ENCODE results near the gene SNED1.

The SNED1 gene

DNA sequence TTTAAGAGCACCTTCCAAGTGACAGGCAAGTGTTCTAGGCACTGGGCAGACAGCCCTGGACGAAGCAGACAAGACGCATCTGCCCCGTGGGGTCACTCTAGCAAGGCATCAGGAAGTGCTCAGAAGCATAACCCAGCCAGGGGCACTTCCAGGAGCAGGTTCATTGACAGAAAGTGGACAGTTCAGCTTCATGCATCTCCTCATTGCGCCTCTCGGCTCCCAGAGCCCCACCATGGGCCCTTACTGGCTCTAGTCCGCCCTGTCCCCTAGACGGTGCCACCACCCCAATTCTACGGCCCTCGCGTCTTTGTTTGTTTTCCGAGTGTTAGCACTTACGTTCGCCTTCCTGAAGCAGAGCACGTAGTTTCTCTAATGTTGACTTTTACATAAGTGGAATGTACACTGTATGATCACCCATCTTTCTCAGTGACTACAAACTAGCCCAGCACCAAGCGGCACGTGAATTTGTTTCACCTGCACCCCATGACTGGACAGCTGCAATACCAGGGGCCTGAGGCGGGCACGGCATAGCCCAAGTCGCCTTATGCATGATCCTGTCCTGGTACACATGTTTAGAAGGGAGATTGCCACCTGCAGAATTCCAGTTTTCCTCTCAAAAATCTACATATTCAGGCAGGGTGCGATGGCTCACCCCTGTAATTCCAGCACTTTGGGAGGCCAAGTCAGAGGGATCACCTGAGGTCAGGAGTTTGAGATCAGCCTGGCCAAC lies 33.2 kb downstream of the SNED1 start:
- TF ChIP-seq, protein P1, sequence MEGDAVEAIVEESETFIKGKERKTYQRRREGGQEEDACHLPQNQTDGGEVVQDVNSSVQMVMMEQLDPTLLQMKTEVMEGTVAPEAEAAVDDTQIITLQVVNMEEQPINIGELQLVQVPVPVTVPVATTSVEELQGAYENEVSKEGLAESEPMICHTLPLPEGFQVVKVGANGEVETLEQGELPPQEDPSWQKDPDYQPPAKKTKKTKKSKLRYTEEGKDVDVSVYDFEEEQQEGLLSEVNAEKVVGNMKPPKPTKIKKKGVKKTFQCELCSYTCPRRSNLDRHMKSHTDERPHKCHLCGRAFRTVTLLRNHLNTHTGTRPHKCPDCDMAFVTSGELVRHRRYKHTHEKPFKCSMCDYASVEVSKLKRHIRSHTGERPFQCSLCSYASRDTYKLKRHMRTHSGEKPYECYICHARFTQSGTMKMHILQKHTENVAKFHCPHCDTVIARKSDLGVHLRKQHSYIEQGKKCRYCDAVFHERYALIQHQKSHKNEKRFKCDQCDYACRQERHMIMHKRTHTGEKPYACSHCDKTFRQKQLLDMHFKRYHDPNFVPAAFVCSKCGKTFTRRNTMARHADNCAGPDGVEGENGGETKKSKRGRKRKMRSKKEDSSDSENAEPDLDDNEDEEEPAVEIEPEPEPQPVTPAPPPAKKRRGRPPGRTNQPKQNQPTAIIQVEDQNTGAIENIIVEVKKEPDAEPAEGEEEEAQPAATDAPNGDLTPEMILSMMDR (IDR thresholded peaks at IDR 0.05; ENCODE audit: insufficient read depth, low read length, missing control alignments), result no peak
- no peak for DNase-seq (ENCODE audit: low read depth, low spot score)
- no peak overlapping the region for H3K4me3 ChIP-seq (ENCODE audit: low read depth, low read length)
- ChIA-PET POLR2A (no interaction called here), CTCF (no interaction called here)

DNA sequence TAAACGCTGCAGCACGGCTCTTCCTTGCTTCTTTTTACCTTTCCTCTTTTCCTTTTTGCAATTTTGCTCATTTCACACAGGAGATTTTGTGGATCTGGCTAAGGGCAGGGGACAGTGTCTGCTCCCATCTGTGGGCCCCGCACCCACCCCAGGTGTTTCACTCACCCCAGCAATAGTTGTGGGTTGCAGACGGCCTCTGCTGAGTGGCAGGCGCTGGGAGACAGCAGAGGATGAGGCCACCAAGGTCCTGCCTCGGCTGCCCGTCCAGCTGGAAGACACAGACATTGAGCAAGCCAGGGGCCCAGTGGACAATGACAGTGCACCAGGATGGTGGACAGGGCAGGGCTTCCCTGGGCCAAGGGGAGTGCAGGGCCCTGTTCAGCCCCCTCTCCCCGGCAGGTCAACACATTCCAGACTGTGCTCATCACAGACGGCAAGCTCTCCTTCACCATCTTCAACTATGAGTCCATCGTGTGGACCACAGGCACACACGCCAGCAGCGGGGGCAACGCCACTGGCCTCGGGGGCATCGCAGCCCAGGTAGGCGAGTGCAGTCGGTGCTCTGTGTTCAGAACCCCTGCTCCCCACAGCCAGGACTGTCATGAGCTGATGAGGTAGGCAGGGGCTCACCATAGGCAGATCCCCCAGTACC lies 35.0 kb downstream of the SNED1 start:
- ChIA-PET POLR2A (no interaction called here), CTCF (no interaction called here)
- H3K4me3 ChIP-seq (ENCODE audit: low read depth, low read length), result no peak overlapping the region

DNA sequence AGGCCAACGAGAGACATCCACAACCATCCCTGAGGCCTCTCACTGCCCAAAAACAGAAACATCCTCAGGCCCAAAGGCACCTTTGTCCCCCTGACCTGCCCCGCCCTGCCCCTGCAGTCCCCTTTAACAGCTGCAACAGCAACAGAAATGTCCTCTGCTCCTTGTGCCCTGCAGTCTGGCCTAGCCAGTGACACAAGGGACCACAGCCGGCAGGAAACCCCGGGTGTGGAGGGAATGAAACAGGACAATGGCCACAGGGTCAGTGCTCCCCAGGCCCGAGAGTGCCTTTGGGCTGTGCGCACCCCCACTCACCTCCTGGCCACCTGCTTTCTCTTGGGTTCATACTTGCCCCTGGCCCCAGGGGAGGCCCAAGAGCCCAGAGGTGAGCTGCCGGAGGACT lies 35.6 kb downstream of the SNED1 start:
- TF ChIP-seq, protein P1 (IDR thresholded peaks at IDR 0.05; ENCODE audit: insufficient read depth, low read length, missing control alignments), result no peak
- DNase-seq (ENCODE audit: low read depth, low spot score), result no peak
- ChIA-PET POLR2A (no interaction called here), CTCF (no interaction called here)
- H3K4me3 ChIP-seq (ENCODE audit: low read depth, low read length), result no peak overlapping the region

More for the DNA sequence above, 35.0 kb downstream of the SNED1 start:
- TF ChIP-seq, protein P1 (IDR thresholded peaks at IDR 0.05; ENCODE audit: insufficient read depth, low read length, missing control alignments), result no peak
- DNase-seq (ENCODE audit: low read depth, low spot score), result no peak

DNA sequence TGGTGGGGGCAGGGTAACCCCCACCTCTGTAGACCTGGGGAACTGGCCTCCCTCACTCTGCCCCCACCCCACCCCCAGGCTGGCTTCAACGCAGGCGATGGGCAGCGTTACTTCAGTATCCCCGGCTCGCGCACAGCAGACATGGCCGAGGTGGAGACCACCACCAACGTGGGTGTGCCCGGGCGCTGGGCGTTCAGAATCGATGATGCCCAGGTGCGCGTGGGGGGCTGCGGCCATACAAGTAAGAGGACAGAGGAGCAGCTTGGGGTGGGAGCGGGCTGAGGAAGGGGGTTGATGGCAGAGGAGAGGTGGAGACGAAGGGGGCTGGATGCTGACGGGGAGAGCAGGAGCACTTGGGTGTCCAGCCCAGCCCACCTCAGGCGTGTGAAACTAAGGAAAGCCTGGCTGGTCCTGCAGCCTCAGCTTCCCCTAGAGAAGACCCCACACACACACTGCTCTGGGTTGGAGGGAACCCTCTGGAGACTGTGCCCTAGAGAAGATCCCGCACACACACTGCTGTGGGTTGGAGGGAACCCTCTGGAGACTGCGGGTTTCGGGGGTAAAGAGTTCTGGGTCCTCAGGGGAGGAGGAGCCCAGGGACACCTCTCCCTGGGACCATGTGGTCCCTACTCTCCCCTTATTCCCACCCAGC lies 36.2 kb downstream of the SNED1 start:
- POLR2A ChIA-PET, result no interaction called here
- DNase-seq (ENCODE audit: low read depth, low spot score), result no peak
- H3K4me3 ChIP-seq (ENCODE audit: low read depth, low read length), result no peak overlapping the region
- CTCF ChIA-PET, result no interaction called here
- TF ChIP-seq, protein P1 (IDR thresholded peaks at IDR 0.05; ENCODE audit: insufficient read depth, low read length, missing control alignments), result no peak

DNA sequence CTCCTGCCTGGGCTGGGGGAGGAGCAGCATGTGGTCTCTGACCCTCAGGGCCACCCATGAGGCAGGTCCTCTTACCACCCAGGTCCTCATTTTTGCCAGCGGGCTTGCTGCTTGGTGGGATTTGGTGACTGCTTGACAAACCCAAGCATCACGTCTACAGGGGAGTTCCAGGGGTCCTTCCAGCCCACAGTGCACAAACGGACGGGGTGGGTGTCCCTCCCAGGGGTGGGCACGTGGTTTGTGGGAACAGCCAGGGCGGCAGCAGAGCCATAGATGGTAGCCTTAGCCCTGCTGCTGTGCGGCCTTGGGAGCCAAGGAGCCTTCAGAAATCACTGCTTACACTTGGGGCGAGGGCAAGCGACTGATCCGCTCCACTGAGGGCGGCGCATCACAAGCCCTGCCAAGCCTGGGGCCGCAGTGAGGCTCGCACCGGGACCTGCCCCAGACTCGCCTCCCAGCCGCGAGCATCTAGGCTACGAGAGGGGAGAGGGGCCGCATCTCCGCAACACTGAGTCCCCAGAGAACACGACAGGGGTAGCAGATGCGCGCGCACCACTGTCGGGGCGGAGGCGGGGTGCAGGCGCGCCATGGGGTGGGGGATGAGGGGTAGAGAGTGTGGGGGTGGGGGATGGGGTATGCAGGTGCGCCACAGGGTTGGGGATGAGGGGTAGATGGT lies 36.9 kb downstream of the SNED1 start:
- ChIA-PET POLR2A (no interaction called here), CTCF (no interaction called here)
- TF ChIP-seq, protein P1 (IDR thresholded peaks at IDR 0.05; ENCODE audit: insufficient read depth, low read length, missing control alignments), result no peak

More for the DNA sequence above, 36.9 kb downstream of the SNED1 start:
- no peak overlapping the region for H3K4me3 ChIP-seq (ENCODE audit: low read depth, low read length)
- DNase-seq (ENCODE audit: low read depth, low spot score), result no peak
